GM23338 (cell line): ENCODE data around the gene MAIP1. TPM values are rescaled to one million over a fixed set of nuclear protein-coding genes. Genes with fewer than 3 reads are reported as not detected.

Experiments
- ATAC-seq: fragments of 200-7000 bp; cut with Tn5 transposase; 3 replicates; pipeline ENCODE4 v1.9.1; 2020
- DNase-seq: peaks from one replicate; pipeline ENCODE4 v3.0.0-alpha.2; 2015; ENCODE audit warnings: low spot score
- H2AFZ ChIP-seq: fragments of 200-600 bp; sonication (generic); 2 replicates; pipeline ENCODE4 v1.8.0; 2016; ENCODE audit warnings: antibody characterized with exemption, mild to moderate bottlenecking, moderate library complexity
- H3F3A ChIP-seq: fragments of 200-600 bp; sonication (generic); replicated peaks from 2 replicates; pipeline ENCODE4 v1.8.0; 2017; ENCODE audit warnings: antibody characterized with exemption, mixed run types, low read depth
- H3K27ac ChIP-seq: fragments of 200-600 bp; sonication (generic); 2 replicates; pipeline ENCODE4 v1.6.1; 2016; ENCODE audit warnings: low read depth
- H3K27me3 ChIP-seq: fragments of 200-600 bp; sonication (generic); 2 replicates; pipeline ENCODE4 v1.8.0; 2016; ENCODE audit warnings: mild to moderate bottlenecking, mixed run types, moderate library complexity; ENCODE audit not compliant: insufficient read depth
- H3K36me3 ChIP-seq: fragments of 200-600 bp; sonication (generic); 2 replicates; pipeline ENCODE4 v1.8.0; 2016; ENCODE audit warnings: mild to moderate bottlenecking; ENCODE audit not compliant: insufficient read depth
- H3K4me1 ChIP-seq: fragments of 200-600 bp; sonication (generic); 2 replicates; pipeline ENCODE4 v1.8.0; 2016; ENCODE audit warnings: mild to moderate bottlenecking, moderate library complexity; ENCODE audit not compliant: insufficient read depth
- H3K4me2 ChIP-seq: fragments of 200-600 bp; sonication (generic); 2 replicates; pipeline ENCODE4 v1.7.1; 2017; ENCODE audit warnings: mixed run types
- H3K4me3 ChIP-seq: fragments of 200-600 bp; sonication (generic); 2 replicates; pipeline ENCODE4 v1.6.1; 2016; ENCODE audit warnings: mixed run types
- H3K79me2 ChIP-seq: fragments of 200-600 bp; sonication (generic); replicated peaks from 2 replicates; pipeline ENCODE4 v1.8.0; 2017; ENCODE audit warnings: mild to moderate bottlenecking; ENCODE audit not compliant: insufficient read depth
- H3K9me2 ChIP-seq: fragments of 200-600 bp; sonication (generic); 2 replicates; pipeline ENCODE4 v1.8.0; 2017; ENCODE audit not compliant: insufficient read depth
- H4K20me1 ChIP-seq: fragments of 200-600 bp; sonication (generic); replicated peaks from 2 replicates; pipeline ENCODE4 v1.8.0; 2017; ENCODE audit warnings: mild to moderate bottlenecking; ENCODE audit not compliant: insufficient read depth
- H3K27ac Mint-ChIP-seq: 2 replicates; pipeline ENCODE4 v1.8.0; 2020; ENCODE audit warnings: inconsistent platforms, mild to moderate bottlenecking, moderate library complexity, mixed read lengths
- H3K27me3 Mint-ChIP-seq: 3 replicates; pipeline ENCODE4 v1.8.0; 2022; ENCODE audit warnings: low read depth, mild to moderate bottlenecking, moderate library complexity, mixed read lengths, inconsistent platforms; ENCODE audit not compliant: insufficient read depth, poor library complexity
- H3K36me3 Mint-ChIP-seq: 3 replicates; pipeline ENCODE4 v1.8.0; 2021; ENCODE audit warnings: low read depth, mild to moderate bottlenecking, inconsistent platforms, moderate library complexity, mixed read lengths
- H3K4me1 Mint-ChIP-seq: 3 replicates; pipeline ENCODE4 v1.8.0; 2020; ENCODE audit warnings: mild to moderate bottlenecking, inconsistent platforms, mixed read lengths
- H3K4me3 Mint-ChIP-seq: 3 replicates; pipeline ENCODE4 v1.8.0; 2021; ENCODE audit warnings: moderate library complexity, mild to moderate bottlenecking, inconsistent platforms, mixed read lengths
- H3K9me3 Mint-ChIP-seq: 3 replicates; pipeline ENCODE4 v1.8.0; 2020; ENCODE audit warnings: moderate library complexity, mild to moderate bottlenecking, inconsistent platforms, mixed read lengths
- EZH2 ChIP-seq: fragments of 200-600 bp; sonication (generic); IDR thresholded peaks from one replicate; pipeline ENCODE4 v1.8.0; 2017; ENCODE audit warnings: antibody characterized with exemption, mild to moderate bottlenecking, low read depth; ENCODE audit not compliant: unreplicated experiment
- EZH2phosphoT487 ChIP-seq: fragments of 200-600 bp; sonication (generic); IDR thresholded peaks from one replicate; pipeline ENCODE4 v1.8.1; 2018; ENCODE audit warnings: antibody characterized with exemption; ENCODE audit not compliant: unreplicated experiment
- NANOG ChIP-seq: IDR thresholded peaks from 2 replicates; pipeline ENCODE4 v1.6.1; 2016; ENCODE audit warnings: antibody characterized with exemption, borderline replicate concordance
- POLR2AphosphoS5 ChIP-seq: IDR thresholded peaks from 2 replicates; pipeline ENCODE4 v1.6.1; 2016; ENCODE audit warnings: antibody characterized with exemption, low read depth
- STAT1 ChIP-seq: IDR thresholded peaks from one replicate; pipeline ENCODE4 v1.6.1; 2016; ENCODE audit warnings: antibody characterized with exemption; ENCODE audit not compliant: unreplicated experiment
- ZNF331 ChIP-seq: fragments of 250-450 bp; sonication (Bioruptor Pico); IDR thresholded peaks from 2 replicates; pipeline ENCODE4 v1.5.0; 2020; ENCODE audit warnings: low read depth, mild to moderate bottlenecking, moderate library complexity
- polyA plus RNA-seq: library from polyadenylated mRNA; unstranded; fragments of >200 nt; fragmentation: Nextera tagmentation; extraction: Ambion mirVana; gene quantifications from 2 replicates; pipeline ENCODE4 v1.2.1, GENCODE V29; 2016
- total RNA-seq: library from RNA; depleted of rRNA; stranded (reverse); fragments of >200 nt; shearing (Covaris generic); gene quantifications from 2 replicates; pipeline ENCODE4 v1.2.3, GENCODE V29; 2014
- TF ChIP-seq, protein P1 (sequence below): IDR thresholded peaks from 2 replicates; pipeline ENCODE4 v1.6.1; 2016; ENCODE audit warnings: antibody characterized with exemption
- TF ChIP-seq, protein P2 (sequence below): fragments of 250-450 bp; sonication (Bioruptor Pico); IDR thresholded peaks from 2 replicates; pipeline ENCODE4 v1.5.0; 2020; ENCODE audit warnings: mild to moderate bottlenecking, moderate library complexity
- TF ChIP-seq, protein P3 (sequence below), 2 experiments: fragments of 200-600 bp in 1 of 2; sonication (generic) in 1 of 2; conservative IDR thresholded peaks; 2 replicates each; pipeline versions ENCODE4 v1.5.1 to v1.6.1; 2016 to 2017; ENCODE audit warnings: antibody characterized with exemption in 2 of 2, low read depth in 2 of 2, mild to moderate bottlenecking in 2 of 2, moderate library complexity in 1 of 2

Gene MAIP1
- total and polyA plus RNA-seq, 2 experiments from 2014 or later, result 36.0 to 41.9 TPM

- TF ChIP-seq EZH2 (no peak), STAT1 (no peak), EZH2phosphoT487 (no peak), ZNF331 (CRISPR knock-in tag) (no peak)
- TF ChIP-seq, protein P1, sequence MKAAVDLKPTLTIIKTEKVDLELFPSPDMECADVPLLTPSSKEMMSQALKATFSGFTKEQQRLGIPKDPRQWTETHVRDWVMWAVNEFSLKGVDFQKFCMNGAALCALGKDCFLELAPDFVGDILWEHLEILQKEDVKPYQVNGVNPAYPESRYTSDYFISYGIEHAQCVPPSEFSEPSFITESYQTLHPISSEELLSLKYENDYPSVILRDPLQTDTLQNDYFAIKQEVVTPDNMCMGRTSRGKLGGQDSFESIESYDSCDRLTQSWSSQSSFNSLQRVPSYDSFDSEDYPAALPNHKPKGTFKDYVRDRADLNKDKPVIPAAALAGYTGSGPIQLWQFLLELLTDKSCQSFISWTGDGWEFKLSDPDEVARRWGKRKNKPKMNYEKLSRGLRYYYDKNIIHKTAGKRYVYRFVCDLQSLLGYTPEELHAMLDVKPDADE, result no peak
- TF ChIP-seq, protein P2, sequence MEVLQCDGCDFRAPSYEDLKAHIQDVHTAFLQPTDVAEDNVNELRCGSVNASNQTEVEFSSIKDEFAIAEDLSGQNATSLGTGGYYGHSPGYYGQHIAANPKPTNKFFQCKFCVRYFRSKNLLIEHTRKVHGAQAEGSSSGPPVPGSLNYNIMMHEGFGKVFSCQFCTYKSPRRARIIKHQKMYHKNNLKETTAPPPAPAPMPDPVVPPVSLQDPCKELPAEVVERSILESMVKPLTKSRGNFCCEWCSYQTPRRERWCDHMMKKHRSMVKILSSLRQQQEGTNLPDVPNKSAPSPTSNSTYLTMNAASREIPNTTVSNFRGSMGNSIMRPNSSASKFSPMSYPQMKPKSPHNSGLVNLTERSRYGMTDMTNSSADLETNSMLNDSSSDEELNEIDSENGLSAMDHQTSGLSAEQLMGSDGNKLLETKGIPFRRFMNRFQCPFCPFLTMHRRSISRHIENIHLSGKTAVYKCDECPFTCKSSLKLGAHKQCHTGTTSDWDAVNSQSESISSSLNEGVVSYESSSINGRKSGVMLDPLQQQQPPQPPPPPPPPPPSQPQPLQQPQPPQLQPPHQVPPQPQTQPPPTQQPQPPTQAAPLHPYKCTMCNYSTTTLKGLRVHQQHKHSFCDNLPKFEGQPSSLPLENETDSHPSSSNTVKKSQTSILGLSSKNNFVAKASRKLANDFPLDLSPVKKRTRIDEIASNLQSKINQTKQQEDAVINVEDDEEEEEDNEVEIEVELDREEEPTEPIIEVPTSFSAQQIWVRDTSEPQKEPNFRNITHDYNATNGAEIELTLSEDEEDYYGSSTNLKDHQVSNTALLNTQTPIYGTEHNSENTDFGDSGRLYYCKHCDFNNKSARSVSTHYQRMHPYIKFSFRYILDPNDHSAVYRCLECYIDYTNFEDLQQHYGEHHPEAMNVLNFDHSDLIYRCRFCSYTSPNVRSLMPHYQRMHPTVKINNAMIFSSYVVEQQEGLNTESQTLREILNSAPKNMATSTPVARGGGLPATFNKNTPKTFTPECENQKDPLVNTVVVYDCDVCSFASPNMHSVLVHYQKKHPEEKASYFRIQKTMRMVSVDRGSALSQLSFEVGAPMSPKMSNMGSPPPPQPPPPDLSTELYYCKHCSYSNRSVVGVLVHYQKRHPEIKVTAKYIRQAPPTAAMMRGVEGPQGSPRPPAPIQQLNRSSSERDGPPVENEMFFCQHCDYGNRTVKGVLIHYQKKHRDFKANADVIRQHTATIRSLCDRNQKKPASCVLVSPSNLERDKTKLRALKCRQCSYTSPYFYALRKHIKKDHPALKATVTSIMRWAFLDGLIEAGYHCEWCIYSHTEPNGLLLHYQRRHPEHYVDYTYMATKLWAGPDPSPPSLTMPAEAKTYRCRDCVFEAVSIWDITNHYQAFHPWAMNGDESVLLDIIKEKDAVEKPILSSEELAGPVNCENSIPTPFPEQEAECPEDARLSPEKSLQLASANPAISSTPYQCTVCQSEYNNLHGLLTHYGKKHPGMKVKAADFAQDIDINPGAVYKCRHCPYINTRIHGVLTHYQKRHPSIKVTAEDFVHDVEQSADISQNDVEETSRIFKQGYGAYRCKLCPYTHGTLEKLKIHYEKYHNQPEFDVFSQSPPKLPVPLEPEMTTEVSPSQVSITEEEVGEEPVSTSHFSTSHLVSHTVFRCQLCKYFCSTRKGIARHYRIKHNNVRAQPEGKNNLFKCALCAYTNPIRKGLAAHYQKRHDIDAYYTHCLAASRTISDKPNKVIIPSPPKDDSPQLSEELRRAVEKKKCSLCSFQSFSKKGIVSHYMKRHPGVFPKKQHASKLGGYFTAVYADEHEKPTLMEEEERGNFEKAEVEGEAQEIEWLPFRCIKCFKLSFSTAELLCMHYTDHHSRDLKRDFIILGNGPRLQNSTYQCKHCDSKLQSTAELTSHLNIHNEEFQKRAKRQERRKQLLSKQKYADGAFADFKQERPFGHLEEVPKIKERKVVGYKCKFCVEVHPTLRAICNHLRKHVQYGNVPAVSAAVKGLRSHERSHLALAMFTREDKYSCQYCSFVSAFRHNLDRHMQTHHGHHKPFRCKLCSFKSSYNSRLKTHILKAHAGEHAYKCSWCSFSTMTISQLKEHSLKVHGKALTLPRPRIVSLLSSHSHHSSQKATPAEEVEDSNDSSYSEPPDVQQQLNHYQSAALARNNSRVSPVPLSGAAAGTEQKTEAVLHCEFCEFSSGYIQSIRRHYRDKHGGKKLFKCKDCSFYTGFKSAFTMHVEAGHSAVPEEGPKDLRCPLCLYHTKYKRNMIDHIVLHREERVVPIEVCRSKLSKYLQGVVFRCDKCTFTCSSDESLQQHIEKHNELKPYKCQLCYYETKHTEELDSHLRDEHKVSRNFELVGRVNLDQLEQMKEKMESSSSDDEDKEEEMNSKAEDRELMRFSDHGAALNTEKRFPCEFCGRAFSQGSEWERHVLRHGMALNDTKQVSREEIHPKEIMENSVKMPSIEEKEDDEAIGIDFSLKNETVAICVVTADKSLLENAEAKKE (CRISPR knock-in tag), result no peak
These were observed 29.4 kb downstream of the MAIP1 start (continued) for GRCh38 chr2:199984755-199985154.

DNA sequence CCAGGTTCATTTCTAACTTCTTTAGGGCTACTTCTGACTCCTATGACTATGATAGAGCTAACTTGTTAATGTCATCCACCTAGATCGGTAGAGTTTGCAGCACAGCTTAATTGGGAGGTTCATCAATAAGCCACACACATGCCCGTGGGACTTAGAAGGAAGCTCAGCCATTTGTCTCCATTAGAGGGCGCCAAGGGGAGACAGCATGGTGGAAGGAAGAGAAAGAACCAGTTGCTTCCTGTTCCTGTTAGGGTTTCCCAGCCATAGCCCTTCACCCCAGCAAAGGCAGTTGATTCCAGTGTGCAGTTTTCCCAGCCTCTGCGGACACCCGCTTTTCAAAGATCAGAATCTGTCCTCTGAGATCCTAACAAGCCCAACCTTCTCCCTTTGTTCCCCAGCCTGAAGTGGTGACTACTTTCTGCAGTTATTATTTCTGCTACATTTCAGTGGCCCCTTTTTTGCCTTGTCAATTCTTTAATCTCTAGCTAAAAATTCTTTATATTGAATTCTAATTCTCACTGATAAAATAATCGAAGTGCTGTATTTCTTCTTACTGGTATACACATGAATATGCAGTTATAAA is 30.3 kb downstream of the MAIP1 start:
- H3K27me3 ChIP-seq, result no peaks in the 10 kb centered on the region
- H4K20me1 ChIP-seq, result no peaks in the 10 kb centered on the region
- peaks cover 32% of the 10 kb centered on the region for H3K4me1 ChIP-seq
- Mint-ChIP-seq H3K27ac (peak overlapping the region; percentile 81; the same call in 1 of the 2 replicates), H3K27me3 (peaks cover 2% of the 10 kb centered on the region), H3K4me1 (peaks cover 27% of the 10 kb centered on the region), H3K4me3 (no peak overlapping the region), H3K9me3 (no peaks in the 10 kb centered on the region; the same call in 2 of the 3 replicates), H3K36me3 (no peaks in the 10 kb centered on the region)
- H3K9me2 ChIP-seq, result peaks cover 4% of the 10 kb centered on the region; the same call in 1 of the 2 replicates
- H3K27ac ChIP-seq, result no peak overlapping the region
- H3K4me3 ChIP-seq, result no peak overlapping the region
- H2AFZ ChIP-seq, result no peak overlapping the region
- H3K4me2 ChIP-seq, result no peak overlapping the region
- peaks cover 8% of the 10 kb centered on the region; the same call in 1 of the 2 replicates for H3F3A ChIP-seq
- DNase-seq (peak; percentile 93), ATAC-seq (peak; percentile 77)
- no peaks in the 10 kb centered on the region for H3K36me3 ChIP-seq
- no peaks in the 10 kb centered on the region for H3K79me2 ChIP-seq
- TF ChIP-seq EZH2, result no peak
- TF ChIP-seq, protein P3, sequence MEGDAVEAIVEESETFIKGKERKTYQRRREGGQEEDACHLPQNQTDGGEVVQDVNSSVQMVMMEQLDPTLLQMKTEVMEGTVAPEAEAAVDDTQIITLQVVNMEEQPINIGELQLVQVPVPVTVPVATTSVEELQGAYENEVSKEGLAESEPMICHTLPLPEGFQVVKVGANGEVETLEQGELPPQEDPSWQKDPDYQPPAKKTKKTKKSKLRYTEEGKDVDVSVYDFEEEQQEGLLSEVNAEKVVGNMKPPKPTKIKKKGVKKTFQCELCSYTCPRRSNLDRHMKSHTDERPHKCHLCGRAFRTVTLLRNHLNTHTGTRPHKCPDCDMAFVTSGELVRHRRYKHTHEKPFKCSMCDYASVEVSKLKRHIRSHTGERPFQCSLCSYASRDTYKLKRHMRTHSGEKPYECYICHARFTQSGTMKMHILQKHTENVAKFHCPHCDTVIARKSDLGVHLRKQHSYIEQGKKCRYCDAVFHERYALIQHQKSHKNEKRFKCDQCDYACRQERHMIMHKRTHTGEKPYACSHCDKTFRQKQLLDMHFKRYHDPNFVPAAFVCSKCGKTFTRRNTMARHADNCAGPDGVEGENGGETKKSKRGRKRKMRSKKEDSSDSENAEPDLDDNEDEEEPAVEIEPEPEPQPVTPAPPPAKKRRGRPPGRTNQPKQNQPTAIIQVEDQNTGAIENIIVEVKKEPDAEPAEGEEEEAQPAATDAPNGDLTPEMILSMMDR (conservative IDR thresholded peaks at IDR 0.05; ENCODE audit: low read depth in 2 of 2), result peak; percentile 79 to 93
- no peak for TF ChIP-seq POLR2AphosphoS5
- TF ChIP-seq NANOG, result no peak
